Stimulated activated CD4-positive, alpha-beta T cell treated with anti-CD3 and anti-CD28 coated beads, Interleukin-4, amount 100 ng/mL, for 24 hours (primary cell): ENCODE data around the gene GRK2.
A peak's percentile ranks its signal among the peaks of the same experiment; 100 is the strongest.
"Not testable (repeated sequence)": the region's sequence is repeated elsewhere in the genome, so short reads cannot be mapped to it uniquely, and the experiment has no call there.

Experiments
- DNase-seq: peaks from one replicate; pipeline ENCODE4 v3.0.0-alpha.2; 2020

GRK2 gene

DNA sequence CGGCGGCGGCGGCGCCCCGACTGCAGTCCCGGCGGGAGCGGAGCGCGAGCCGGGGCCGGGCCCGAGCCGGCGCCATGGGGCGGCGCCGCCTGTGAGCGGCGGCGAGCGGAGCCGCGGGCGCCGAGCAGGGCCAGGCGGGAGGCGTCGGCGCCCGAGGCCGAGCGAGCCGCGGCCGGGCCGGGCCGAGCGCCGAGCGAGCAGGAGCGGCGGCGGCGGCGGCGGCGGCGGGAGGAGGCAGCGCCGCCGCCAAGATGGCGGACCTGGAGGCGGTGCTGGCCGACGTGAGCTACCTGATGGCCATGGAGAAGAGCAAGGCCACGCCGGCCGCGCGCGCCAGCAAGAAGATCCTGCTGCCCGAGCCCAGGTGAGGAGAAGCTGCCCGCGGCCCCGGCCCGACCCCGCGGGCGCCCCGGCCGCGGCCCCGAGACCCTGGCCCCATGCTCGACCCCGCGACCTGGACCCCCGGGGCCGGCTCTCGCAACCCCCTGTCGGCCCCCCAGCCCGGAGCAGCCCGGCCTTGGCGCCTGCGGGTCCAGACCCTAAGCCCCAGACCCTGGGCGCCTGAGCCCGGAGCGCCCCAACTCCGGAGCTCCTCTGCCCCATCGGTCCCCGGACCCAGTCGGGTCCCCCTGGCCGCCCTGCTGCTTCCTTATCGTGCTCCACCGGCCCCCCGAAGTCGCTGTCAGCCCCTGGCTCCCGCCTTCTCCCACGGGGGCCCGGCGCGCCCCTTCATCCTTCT lies at the start of gene GRK2:
TSS of gene GRK2 (plus strand) at position 25 of the 739 bp plus-strand sequence. CDS start at position 252, 227 bp downstream.
- DNase-seq: no peak

DNA sequence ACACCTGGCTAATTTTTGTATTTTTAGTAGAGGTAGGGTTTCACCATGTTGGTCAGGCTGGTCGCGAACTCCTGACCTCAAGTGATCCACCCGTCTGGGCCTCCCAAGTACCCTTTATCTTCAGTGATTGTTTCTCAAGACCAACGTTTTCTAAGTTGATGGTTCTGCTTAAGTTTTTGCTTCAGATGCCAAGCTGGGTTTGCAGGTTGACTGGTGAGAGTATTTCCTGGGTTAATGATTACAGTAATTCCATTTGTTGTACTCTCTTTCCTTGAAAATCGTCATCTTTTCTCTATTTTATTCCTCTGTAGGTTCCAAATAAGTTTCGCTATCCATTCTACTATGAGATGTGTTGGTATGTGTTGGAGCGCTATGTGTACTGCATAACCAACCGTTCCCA lies 38.5 kb upstream of the GRK2 start:
- no peak for DNase-seq

DNA sequence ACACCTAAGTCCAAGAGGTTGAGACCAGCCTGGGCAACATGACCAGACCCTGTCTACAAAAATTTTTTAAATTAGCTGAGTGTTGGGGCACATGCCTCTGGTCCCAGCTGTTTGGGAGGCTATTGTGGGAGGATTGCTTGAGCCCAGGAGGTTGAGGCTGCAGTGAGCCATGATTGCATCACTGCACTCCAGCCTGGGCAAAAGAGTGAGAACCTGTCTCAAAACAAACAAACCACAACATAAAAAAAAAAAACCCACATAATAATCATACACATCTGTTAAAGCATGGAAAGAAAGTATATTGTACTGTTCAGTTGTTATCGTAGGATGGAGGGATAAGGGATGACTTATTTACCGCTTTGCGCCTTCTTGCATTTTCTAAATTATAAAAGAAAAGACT lies 35.9 kb upstream of the GRK2 start:
- no peak for DNase-seq

DNA sequence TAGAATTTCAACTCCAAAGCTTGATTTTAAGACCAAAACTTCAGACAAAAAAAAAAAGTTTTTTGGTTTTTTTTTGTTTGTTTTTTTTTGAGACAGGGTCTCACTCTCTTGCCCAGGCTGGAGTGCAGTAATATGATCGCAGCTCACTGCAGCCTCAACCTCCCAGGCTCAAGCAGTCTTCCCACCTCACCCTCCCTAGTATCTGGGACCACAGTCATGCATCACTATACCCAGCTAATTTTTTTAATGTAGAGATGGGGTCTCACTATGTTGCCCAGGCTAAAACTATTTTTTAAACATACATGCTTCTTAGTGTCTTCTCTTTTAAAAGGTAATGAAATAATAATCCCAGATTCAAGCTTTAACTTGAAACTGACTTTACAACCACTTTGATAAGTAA lies 35.4 kb upstream of the GRK2 start:
- no peak for DNase-seq

DNA sequence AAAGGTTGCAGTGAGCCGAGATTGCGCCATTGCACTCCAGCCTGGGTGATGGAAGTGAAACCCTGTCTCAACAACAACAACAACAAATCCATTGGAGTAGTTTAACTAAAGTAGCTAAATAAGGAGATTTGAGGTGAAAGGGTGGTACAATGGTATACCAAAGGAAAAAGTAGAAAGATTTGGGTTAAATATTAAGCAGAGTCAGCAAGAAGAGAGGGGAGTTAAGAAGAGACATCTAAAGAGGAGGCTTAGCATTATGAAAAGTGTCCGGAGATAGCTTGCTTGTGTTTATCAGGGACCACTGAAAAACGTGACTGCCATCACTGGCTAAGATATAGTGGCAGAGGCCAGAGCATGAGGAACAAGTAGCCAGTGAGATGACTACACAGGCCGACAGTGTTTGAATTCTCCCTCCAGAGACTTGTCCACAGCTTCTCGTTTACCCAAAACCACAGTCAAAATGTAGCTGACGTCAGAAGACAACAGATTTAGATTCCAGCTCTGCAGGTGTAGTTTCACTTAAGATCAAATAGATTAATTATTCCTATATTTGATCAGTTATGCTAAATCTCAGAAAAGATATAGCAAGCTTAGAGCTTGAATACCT lies 32.6 kb upstream of the GRK2 start:
- no peak for DNase-seq

DNA sequence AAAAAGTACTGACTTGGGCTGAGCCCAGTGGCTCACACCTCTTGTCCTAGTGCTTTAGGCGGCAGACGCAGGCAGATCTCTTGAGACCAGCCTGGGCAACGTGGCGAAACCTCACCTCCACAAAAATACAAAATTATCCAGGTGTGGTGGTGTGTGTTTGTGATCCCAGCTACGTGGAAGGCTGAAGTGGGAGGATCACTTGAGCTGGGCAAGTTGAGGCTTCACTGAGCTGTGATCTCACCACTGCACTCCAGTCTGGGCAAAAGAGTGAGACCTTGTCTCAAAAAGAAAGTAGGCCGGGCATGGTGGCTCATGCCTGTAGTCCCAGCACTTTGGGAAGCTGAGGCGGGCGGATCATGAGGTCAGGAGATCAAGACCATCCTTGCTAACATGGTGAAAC lies 31.7 kb upstream of the GRK2 start:
- DNase-seq: not testable (repeated sequence)

GRCh38 chr11:67237574-67237973 lies 28.7 kb upstream of the GRK2 start:
- DNase-seq: no peak

DNA sequence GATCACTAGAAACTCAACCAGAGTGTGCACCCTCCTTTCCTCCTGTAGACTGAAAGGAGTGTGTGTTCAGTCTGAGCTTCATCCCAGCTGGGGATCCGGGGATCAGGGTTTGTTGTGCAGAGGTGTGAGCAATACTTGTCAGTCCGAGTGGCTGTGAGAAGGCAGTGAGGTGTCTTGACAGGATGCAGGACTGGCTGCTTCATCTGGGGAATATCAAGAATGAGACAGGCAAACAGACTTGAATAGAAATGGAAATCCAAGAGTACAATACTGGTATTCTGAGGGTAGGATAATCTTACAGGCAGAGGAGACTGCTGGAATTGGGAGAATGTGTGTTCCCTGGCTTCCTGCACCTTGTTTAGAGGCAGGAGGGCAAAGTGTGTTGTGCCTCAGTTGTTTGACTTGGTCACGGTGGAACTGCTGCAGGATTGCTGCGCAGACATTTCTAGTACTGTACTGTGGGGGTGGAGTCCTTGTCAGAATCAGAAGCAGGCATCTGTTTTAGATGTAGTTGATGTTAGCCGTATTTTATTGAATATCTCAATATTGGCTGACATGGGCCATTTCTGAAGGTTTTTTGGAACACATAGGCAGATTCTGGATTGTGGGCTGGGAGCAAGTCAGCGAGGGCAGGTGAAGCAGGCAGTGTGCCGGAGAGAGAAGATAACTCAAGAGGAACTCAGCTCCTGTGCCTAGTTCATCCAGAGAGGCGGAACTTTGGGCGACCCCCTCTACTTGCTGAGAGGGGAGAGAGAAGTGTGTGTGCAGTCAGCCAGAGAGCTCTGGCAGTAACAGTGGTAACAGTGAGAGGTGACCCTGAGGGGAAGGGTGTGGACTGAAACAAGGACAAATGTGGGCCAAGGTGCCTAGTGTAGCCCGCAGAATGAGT lies 27.1 kb upstream of the GRK2 start:
- no peak for DNase-seq

DNA sequence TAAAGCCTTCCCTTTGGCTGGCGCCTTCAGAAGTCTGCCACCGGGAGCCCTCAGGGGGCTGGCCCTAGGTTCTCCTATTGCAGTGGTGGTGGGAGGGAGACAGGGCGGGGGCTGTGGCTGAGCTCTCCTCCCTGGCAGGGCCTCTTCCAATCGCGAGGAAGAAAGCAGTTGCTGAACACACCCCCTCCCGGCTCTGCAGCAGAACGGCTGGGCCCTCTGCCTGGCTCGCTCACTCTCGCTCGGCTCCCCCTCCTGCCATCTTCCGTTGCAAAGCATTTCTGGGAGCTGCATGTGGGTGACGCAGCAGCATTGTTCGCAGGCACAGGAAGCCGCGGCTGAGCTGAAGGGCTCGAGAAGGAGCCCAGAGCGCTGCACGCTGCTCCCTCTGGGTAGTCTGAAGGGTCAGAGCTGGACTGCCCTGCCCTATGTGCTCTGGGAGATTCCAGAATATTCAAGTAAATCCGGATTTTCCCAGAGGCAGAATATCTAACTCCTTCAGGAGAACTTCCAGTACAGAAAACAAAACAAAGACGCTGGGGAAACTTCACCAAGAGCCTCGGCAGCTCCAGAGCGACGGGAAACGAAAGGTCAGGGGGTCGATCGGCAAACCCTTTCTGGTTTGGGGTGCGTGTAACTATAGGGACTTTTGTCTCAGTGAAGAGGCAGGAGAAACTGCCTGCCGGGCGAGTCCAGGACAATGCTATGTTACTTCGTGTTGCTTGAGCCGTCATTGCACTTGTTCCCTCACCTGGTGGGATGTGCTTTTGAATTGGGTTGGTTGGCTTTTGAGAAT lies 26.3 kb upstream of the GRK2 start:
- peak; percentile 97 for DNase-seq

- peak; percentile 87 for DNase-seq
Observed at GRCh38 chr11:67240576-67241389, 25.5 kb upstream of the GRK2 start.

GRCh38 chr11:67242548-67242947 lies 23.7 kb upstream of the GRK2 start:
- DNase-seq: no peak

- no peak for DNase-seq
Observed at GRCh38 chr11:67243051-67243450, 23.2 kb upstream of the GRK2 start.

GRCh38 chr11:67245046-67245445 lies 21.2 kb upstream of the GRK2 start:
- DNase-seq: no peak

- no peak for DNase-seq
Observed at GRCh38 chr11:67247946-67248550, 18.2 kb upstream of the GRK2 start.

DNA sequence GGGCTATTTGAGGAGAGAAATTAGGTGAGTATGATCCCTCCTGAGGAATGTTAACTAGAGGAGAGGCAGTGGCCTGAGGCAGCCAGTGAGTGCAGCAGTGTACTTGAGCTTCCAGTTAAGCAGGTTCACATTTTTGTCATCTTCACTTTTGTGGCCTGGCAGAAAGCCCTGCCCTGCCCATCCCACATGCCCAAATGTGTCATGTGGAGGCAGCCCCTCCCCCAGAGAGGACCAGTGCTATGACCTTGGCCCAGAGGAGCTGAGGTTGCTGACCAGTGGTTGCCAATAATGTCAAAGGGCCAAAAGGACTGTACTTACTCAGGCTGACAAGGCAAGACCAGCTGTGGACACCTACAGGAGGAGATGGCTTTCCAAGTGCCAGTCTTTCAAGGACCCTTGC lies 17.6 kb upstream of the GRK2 start:
- DNase-seq: no peak

GRCh38 chr11:67250059-67251043 lies 15.9 kb upstream of the GRK2 start:
- DNase-seq: no peak

- DNase-seq: no peak
Observed at GRCh38 chr11:67251841-67252240, 14.4 kb upstream of the GRK2 start.

GRCh38 chr11:67252831-67253239 lies 13.4 kb upstream of the GRK2 start:
- no peak for DNase-seq

- DNase-seq: no peak
Observed at GRCh38 chr11:67253872-67254624, 12.2 kb upstream of the GRK2 start.
